ENCODE results near the gene TBC1D21. TPM values are rescaled to one million over a fixed set of nuclear protein-coding genes. Genes with fewer than 3 reads are reported as not detected.

The TBC1D21 gene
- polyA plus RNA-seq, 1 experiment, result not detected

DNA sequence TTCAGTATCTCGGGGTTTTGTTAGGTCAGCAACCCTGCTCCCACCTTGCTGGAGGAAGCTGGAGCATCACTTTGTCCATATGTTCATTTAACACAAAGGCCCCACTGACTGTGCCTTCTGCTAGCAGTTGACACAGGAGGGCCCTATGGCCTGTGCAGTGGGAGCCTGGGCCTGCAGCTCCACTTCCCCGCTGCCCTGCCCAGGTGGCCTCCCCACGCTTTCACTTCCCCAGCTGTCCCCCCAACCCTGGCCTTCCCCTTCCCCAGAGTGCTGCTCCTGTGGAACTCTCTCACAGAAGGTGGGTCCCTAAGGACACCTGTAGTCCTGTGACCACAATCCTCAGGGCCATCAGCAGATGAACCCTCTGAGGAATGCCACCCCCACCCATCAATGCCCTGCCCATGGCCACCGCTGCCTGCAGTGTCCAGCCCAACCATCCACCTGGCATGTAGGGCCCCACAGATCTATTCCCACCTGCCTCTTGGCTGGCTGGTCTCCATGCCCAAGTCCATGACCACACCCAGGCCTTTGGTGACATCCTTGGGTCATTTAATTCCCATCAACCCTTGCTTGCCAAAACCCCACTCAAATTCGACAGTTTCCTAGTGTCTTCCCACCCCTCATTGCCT lies 13.5 kb downstream of the TBC1D21 start:
- POLR2A ChIA-PET, result no interaction called here
- no peak for TF ChIP-seq CTCF (IDR thresholded peaks at IDR 0.05; ENCODE audit: low read depth, low read length)
- CTCF ChIA-PET, result no interaction called here
- DNase-seq (ENCODE audit: low read depth, low spot score), result no peak
- H3K9me3 ChIP-seq (ENCODE audit: control insufficient read depth, insufficient read depth, low read length), result peaks cover 6% of the 10 kb centered on the region
- peaks cover 45% of the 10 kb centered on the region for H3K27me3 ChIP-seq (ENCODE audit: control insufficient read depth, insufficient read depth, low read length)
- no peak overlapping the region for H3K4me3 ChIP-seq (ENCODE audit: low read depth, low read length)
- H3K27ac ChIP-seq (ENCODE audit: low read depth, low read length), result no peak overlapping the region

- Histone ChIP-seq H3K27ac (ENCODE audit: low read depth, low read length) (no peak overlapping the region), H3K9me3 (ENCODE audit: control insufficient read depth, insufficient read depth, low read length) (peaks cover 12% of the 10 kb centered on the region), H3K27me3 (ENCODE audit: control insufficient read depth, insufficient read depth, low read length) (peaks cover 40% of the 10 kb centered on the region), H3K4me3 (ENCODE audit: low read depth, low read length) (no peak overlapping the region)
- no peak for TF ChIP-seq CTCF (IDR thresholded peaks at IDR 0.05; ENCODE audit: low read depth, low read length)
- DNase-seq (ENCODE audit: low read depth, low spot score), result no peak
- ChIA-PET CTCF (interaction anchor here (1.4 to 1.5 kb wide), 2 partner anchors 10 to 14 kb away, joined by 7 read pairs; partner anchors contain the start of gene TBC1D21), POLR2A (no interaction called here)
These were observed 14.1 kb downstream of the TBC1D21 start for GRCh38 chr15:73887481-73887880.

- Histone ChIP-seq H3K9me3 (ENCODE audit: control insufficient read depth, insufficient read depth, low read length) (peaks cover 15% of the 10 kb centered on the region), H3K27me3 (ENCODE audit: control insufficient read depth, insufficient read depth, low read length) (peaks cover 40% of the 10 kb centered on the region), H3K27ac (ENCODE audit: low read depth, low read length) (no peak overlapping the region), H3K4me3 (ENCODE audit: low read depth, low read length) (no peak overlapping the region)
- CTCF ChIA-PET, result interaction anchor here (1.4 to 1.5 kb wide), 2 partner anchors 9 to 15 kb away, joined by 7 read pairs; partner anchors contain the start of gene TBC1D21
- DNase-seq (ENCODE audit: low read depth, low spot score), result no peak
- POLR2A ChIA-PET, result no interaction called here
- TF ChIP-seq CTCF (IDR thresholded peaks at IDR 0.05; ENCODE audit: low read depth, low read length), result no peak
These were observed 15.1 kb downstream of the TBC1D21 start for GRCh38 chr15:73888224-73889041.

- DNase-seq (ENCODE audit: low read depth, low spot score), result no peak
- Histone ChIP-seq H3K9me3 (ENCODE audit: control insufficient read depth, insufficient read depth, low read length) (peaks cover 15% of the 10 kb centered on the region), H3K27me3 (ENCODE audit: control insufficient read depth, insufficient read depth, low read length) (peaks cover 36% of the 10 kb centered on the region), H3K4me3 (ENCODE audit: low read depth, low read length) (no peak overlapping the region), H3K27ac (ENCODE audit: low read depth, low read length) (no peak overlapping the region)
- CTCF ChIA-PET, result no interaction called here
- POLR2A ChIA-PET, result no interaction called here
- no peak for TF ChIP-seq CTCF (IDR thresholded peaks at IDR 0.05; ENCODE audit: low read depth, low read length)
These were observed 15.8 kb downstream of the TBC1D21 start for GRCh38 chr15:73889053-73889761.

Data from AG04450 (cell line).